ENCODE measurements around the gene CST11. TPM values are rescaled to one million over a fixed set of nuclear protein-coding genes. Genes with fewer than 3 reads are reported as not detected.
"Not testable (repeated sequence)": the region's sequence is repeated elsewhere in the genome, so short reads cannot be mapped to it uniquely, and the experiment has no call there.

CST11 gene, protein sequence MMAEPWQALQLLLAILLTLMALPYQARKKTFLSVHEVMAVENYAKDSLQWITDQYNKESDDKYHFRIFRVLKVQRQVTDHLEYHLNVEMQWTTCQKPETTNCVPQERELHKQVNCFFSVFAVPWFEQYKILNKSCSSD
- polyA plus RNA-seq (ENCODE audit: insufficient read length) = not detected

DNA sequence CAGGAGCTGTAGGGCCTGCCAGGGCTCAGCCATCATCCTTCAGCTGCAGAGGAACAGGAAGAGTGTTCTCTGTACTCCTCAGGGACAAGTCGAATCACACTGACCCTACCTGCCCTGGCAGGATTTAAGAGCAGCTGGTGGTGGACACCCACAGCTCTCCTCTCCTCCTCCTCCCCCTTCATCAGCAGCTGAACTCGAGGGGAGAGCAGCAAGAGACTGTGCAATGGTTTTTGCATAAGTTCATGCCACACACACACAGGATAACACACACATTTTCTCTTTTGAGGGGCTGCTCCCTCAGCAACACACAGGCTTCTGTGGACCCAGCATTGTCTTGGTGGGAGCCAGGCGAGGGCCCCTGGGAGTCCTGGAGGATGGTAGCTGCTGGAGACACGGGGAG lies at the start of gene CST11:
CST11 (minus strand) TSS at position 101 of the 400 bp plus-strand sequence; CDS start at position 36, 65 bp downstream.
- DNase-seq = no peak

DNA sequence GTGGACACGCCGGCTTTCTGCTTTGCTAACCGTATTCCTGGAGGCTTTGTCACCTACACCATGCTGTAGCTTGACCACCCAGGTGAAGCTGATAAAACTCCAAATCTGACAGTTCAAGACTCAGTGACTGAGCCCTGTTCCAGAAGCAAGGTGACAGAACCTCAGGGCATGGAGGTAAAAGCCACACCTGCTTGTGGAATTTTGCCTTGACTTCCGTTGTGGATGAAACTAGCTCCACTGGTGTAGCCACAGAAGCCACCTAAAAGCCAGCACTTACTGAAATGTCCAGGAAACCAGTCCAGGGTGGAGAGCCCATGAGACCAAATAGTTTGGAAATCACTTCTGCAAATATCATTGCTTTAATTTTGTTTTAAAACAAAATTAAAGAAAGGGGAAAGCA lies 49.2 kb upstream of the CST11 start:
- DNase-seq = no peak

DNA sequence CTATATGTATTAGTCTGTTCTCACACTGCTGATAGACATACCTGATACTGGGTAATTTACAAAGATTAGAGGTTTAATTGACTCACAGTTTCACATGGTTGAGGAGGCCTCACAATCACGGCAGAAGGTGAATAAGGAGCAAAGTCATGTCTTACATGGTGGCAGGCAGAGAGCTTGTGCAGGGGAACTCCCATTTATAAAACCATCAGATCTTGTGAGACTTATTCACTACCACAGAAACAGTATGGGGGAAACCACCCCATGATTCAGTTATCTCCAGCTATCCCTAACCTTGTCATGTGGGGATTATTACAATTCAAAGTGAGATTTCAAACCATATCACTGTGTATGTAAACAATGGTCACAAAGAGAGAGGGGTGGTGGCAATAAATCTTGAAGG lies 44.9 kb upstream of the CST11 start:
- DNase-seq = no peak

DNA sequence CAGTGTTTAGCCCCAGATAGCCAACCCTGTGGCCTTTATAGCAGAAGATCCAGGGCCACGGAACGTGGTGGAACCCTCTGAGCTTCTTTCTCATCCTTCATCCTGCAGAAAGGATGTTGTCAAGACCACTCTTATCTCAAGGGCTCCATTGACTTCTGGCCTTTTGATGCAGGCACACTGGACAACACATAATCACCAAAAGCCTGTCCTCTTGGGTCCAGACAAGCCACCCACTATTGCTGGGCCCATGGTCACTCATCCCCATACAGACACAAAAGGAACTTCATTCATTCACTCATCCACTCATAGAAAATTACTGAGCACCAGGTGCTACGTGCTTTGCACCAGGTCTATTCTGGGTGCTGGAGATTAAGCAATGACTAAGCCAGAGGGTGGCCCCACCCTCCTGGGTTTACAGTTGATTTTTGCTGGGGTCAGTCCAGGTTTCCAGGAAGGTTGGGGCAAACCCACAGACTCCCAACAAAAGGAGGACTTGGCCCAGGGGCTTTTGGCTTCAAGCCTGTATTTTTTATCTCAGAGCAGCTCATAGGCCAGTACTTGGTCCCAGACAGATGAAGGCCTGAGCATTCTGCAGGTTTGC lies 40.6 kb upstream of the CST11 start:
- no peak for DNase-seq

DNA sequence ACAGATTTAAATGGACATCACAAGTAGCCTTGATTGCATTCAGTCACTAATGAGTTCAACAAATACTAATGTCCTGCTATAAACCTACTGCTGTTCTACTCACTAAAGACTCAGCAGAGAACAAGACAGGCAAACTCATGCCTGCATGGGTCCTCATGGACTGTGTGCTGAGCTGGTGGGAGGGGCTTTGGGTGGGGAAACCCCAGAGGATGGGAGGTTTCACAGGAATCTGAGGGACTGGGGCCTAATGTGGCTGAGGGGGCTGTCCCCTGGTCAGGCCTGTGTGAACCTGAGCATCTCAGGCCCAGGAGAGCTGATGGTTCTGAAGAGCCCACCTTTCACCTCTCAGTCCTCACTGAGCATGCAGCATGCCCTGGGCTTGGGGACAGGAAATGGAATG lies 39.6 kb upstream of the CST11 start:
- DNase-seq = no peak

DNA sequence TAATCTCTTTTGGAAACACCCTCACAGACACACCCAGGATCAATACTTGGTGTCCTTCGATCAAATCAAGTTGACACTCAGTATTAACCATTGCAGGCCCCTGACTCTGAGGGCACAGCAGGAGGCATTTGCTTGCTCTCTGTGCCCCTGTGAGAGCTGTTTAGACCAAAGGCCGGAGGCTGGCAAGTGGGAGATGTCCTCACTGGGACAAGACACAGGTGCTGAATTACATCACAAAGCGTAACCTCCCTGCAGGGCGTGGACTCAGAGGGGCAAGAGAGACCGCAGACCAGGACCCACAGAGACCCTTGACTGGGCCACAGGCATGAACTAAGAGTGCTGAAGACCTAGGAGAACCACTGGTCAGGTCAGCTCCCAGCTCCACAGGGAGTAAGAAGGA lies 38.1 kb upstream of the CST11 start, which contains the start of gene CST8:
CST8 (plus strand) TSS at position 301 of the 400 bp plus-strand sequence. CDS start 551 bp downstream, outside the sequence.
- DNase-seq = no peak

DNA sequence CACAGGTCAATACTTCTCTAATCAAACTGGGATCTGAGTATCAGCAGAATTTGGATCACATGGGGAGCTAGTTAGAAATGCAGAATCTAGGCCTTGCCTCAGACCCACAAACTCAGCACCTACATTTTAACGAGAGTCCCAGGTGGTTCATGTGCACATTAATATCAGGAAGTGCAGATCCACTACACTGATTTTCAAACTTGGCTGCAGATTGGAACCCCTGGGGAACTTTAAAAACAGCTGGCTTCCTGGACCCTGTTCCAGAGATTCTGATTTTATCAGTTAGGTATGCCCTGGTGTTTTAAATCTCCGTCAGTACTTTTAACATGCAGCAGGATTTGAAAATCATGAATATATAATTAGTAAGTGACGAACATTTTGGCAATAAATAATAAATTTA lies 36.3 kb upstream of the CST11 start:
- peak; percentile 11 for DNase-seq

DNA sequence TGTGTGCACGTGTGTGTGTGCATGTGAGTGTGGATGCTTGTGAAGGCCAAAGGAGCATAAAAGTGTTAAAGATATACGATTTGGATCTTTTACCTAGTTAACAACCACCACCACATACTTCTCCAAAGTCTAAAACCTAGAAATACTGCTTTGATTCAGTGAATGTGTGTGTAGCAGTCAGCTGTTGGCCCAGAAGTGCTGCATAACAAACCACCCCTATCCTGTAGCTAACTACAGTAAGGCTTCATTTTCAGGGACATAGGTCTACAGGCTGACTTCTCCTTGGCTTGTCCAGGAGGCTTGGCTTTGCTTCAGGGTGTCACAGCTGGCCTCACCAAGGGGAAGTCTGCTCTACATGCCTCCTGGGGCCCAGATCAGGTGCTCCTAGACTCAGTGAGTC lies 35.8 kb upstream of the CST11 start:
- no peak for DNase-seq

DNA sequence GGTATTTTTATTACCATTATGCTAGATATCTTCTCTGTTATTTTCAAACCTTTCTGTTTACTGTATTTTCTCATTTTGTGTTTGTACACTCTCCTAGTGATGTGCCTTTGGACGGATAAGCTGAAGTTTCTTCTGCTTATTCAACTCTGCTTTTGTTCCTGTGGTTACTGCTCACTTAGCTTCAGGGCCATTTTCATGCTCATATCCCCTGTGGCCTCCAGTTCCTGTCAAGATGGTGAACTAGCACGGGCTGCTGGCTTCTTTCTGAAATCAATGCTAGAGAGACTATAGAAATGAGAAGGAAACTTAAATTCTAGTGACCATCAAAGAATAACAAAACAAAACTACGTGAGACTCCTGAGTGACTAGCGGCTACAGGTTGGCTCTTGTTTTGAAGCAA lies 31.4 kb upstream of the CST11 start:
- DNase-seq = no peak

DNA sequence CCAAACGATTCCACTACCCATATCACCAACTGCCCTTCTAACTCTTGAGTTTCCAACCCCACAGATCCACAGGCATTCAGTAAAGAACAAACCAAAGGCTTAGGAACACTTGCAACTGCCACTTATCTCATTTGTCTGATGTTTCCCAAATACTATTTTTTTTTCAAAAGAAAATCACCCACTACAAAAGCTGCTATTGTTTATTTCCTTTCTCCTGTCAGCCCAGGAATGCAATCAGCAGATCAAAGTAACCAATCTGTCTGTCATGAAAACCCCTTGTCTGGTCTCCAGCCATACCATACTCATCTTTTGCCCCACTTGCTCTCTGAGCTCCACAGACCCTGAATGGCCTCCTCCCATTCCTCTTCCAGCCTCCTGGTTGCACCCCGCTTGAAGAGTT lies 29.5 kb upstream of the CST11 start:
- DNase-seq = no peak

DNA sequence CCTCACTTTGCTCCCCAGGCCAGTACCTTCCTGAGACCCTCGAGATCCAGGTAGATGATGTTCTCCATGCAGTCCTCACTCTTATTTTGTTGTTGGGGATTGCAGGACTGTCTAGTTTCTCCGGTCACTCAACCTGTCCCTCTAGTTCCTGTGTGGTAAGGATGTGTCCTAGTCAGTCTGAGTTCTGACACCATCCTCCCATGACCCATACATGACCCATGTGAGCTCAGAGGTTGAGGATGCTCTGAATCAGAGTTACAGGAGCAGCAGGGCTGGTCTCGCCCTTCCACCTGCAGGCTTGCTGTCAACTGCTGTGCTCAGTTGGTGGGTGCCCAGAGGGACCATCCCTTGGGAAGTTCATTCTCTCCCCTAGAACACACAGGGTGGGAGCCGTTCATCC lies 26.4 kb upstream of the CST11 start:
- DNase-seq = no peak

DNA sequence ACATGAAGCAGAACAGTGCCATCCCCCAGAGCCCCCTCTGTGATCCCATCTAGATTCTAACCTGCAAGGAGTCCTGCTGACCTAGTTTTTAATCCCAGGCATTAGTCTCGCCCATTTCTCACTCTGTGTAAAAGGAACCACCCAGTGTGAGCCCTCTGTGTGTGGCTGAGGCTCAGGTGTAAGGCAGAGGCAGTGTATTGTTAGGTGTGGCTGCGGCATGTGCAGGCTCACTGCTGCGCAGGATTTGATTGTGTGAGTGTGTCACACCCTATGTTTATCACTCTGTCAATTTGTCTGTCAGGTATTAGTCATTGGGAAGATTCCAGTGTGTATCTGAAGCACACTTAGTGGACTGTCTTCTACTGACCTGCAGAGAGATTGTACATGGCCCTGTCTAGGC lies 24.5 kb upstream of the CST11 start:
- DNase-seq = no peak

DNA sequence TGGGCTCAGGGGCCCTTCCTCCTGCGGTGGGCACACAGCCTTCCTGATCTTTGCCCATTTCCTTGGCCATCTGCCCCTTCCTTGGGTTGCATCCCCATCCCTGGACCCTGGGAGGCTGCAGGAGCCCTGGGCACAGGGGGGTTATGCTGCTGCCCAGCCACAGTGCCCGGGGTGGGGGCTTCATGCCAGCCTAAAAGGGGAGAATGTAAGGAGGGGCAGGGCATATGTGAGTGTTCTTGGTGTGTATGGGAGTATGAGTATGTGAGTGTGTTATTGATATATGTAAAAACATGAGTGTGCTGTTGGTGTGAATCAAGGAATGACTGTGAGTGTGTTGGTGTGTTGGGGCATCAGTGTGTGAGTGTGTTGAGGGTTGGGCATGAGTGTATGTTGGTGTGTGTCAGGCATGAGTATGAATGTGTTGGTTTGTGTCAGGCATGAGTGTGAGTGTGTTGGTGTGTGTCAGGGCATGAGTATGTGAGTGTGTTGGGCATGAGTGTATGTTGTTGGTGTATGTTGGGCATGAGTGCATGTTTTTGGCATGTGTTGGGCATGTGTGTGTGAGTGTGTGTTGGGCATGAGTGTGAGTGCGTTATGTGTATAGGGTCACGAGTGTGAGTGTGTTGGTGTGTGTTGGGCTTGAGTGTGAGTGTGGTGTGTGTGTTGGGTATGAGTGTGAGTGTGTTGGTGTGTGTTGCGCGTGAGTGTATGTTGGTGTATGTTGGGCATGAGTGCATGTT lies 23.5 kb upstream of the CST11 start:
- no peak for DNase-seq

DNA sequence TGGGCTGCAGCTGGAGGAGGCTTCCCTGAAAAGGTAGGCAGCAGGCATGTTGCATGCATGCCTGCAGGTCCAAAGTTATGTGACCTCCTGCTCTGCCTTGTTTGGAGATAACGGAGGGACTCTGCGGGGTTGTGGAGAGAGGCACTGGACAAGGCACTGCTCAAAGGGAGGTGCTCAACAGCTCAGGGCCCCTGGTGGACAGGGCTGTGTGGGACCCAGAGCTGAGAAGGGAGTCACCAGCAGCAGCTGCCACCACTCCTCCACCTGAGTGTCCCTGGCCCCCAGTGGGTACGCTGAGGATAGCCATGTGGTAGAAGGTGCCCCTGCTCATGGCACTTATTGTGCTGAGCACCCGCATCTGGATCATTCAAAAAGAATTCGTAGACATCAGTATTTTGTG lies 22.7 kb upstream of the CST11 start:
- no peak for DNase-seq

DNA sequence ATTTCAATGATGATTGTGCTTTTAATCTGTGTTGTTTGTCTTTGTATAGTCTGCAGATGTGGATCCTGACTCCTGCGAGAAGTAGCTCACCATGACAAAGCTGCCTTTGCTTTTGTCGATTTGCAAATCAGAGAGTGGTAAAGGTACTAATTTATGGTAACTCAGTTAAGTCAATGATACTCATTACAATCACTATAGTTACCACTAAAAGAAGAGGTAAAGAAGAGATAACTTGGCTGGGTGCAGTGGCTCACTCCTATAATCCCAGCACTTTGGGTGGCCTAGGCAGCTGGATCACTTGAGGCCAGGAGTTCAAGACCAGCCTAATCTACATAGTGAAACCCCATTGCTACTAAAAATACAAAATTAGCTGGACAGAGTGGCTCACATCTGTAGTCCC lies 20.6 kb upstream of the CST11 start:
- not testable (repeated sequence) for DNase-seq

DNA sequence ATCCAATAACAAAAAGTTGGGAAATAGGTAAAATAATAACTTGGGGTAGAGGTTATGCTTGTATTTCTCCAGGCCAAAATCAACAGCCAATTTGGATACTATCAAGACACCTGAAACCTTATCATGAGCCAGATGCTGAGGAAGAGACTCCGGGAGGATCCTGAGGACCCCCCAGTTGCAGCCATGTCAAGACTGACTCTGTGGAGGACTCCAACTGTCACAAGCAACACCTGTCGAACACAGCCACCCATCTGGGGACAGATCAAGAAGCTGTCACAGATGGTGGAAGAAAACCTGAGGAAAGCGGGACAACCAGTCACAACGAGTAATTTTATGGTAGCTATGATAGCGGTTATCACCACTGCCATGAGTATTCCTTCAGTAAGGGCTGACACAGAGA lies 19.6 kb upstream of the CST11 start:
- DNase-seq = not testable (repeated sequence)

DNA sequence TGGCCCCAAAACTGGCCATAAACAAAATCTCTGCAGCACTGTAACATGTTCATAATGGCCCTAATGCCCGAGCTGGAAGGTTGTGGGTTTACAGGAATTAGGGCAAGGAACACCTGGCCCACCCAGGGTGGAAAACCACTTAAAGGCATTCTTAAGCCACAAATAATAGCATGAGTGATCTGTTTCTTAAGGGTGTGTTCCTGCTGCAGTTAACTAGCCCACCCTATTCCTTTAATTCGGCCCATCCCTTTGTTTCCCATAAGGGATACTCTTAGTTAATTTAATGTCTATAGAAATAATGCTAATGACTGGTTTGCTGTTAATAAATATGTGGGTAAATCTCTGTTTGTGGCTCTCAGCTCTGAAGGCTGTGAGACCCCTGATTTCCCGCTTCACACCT lies 14.3 kb upstream of the CST11 start:
- not testable (repeated sequence) for DNase-seq

DNA sequence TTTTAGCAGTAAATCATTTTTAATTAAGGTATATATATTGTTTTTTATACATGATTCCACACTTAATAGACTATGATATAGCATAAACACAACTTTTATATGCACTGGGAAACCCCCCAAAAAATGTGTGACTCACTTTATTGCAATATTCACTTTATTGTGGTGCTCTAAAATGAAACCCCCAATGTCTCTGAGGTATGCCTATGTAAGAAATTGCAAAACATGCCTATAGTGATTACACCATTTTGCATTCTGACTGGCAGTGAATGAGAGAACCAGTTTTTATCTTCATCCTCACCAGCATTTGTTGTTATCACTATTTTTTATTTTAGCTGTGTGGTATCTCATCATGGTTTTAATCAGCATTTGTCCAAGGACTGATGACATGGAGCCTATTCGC lies 8.5 kb upstream of the CST11 start:
- no peak for DNase-seq

DNA sequence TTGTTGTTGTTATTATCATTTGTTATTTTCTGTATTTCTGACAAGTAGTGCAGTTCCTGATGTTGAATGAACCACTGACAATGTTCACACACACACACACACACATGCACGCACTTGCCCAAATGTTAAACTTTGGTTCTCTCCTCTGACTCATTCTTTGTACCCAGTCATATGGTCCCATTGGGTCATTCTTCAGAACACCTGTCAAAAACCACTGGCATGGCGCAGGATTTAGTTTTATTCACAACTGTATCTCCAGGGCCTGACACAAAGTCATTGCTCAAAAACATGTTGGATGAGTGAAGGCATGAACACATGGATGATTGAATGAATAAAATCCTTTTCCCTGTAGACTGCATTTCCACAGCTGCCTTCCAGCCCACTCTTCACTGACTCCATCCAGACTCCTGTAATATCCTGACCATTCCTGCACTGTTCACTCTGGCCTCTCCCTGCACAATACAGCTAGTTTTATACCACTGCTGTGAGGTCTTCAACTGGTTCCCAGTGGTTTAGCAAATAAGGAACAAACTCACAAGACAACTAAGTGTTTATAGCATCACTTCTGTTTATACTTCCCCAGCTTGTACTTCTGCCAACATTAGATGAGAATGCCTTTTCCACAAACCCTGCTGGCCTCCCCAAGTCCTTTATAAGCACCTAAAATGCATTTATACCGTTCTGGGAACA lies 6.9 kb upstream of the CST11 start:
- peak; percentile 26 for DNase-seq

DNA sequence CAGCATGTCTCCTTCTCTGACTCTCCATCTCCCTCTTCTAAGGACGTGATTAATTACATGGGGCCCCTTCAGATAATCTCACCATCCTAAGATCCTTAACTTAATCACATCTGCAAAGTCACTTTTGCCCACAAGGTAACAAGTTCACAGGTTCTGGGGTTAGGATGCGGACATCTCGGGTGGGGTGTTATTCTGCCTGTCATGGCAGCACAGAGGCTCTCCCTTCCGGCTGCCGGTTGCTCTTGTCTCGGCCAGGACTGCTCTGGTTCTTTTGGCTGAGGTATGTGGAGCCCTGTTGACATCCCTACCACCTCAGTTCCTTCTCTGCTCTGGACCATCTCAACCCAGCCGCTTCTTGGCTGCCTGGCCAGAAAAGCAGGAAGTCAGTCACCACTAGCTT lies 4.2 kb upstream of the CST11 start:
- no peak for DNase-seq

DNA sequence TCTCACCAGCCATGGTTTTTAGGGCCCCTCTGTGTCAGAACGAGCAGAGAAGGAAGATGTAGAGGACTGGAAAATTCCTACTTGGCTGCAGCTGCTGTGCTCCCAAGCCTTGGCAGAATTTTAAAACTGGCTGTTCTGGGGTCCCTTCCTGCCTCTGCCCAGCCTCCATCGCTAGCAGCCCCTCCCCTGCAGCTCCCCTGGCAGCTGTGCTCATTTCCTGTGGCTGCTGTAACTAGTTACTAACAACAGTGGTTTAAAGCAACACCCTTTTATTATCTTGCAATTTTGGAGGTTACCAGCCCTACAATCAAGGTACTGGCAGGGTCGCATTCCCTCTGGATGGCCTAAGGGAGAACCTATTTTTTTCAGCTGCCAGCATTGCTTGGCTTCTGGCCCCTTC lies 3.7 kb upstream of the CST11 start:
- no peak for DNase-seq

DNA sequence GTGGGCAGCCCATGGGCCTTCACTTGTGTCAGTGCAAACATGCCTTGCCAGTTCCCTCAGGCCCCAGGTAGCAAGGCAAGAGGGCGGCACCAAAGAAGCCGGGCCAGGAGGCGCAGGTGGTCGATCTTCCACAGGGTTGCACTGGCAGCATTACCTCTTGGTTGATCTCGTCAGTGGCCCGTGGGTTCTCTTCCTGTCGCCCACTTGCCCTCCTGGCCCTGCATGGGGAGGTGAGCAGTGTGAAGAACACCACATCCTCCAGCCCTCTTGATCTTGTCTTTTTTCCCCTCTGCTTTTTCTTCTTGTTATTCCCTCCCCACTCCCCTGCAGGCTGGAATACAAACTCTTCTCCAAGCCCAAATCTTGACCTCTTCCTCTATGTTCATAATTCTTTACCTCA lies 3.0 kb upstream of the CST11 start:
- no peak for DNase-seq

DNA sequence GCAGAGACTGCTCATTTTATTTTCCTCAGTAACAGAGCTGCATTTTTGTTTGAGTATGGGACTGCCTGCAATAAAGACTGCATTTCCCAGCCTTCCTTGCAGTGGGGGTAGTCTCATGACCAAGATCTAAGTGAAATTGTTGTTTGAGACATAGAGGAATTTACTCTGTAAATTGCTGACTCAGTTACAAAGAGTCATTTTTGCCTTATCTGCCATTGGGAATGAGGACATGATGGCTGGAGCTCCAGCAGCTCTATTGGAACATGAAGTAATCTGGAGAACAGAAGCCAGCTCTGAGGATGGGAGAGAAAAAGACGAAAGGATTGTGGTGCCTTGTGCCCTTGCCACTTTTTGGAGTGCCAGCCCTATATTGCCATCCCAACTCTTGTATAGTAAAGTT lies 2.1 kb upstream of the CST11 start:
- DNase-seq = no peak
